Stimulated activated effector memory CD8-positive, alpha-beta T cell treated with anti-CD3 and anti-CD28 coated beads, Interleukin-12 subunit alpha, Interleukin-12 subunit beta, amount 100 ng/mL, for 72 hours (primary cell): ENCODE measurements around the gene RASA3.
"Not testable (repeated sequence)": the region's sequence is repeated elsewhere in the genome, so short reads cannot be mapped to it uniquely, and the experiment has no call there.

Experiments
- ATAC-seq: fragments of 150-1000 bp; cut with Tn5 transposase; 2 replicates; pipeline ENCODE4 v1.10.0; 2021
- DNase-seq, 2 donors: peaks; one replicate each; pipeline ENCODE4 v3.0.0; 2021 to 2022; ENCODE audit warnings: low spot score in 2 of 2
- H3K27ac Mint-ChIP-seq: one replicate; pipeline ENCODE4 v1.8.0; 2022; ENCODE audit warnings: mild to moderate bottlenecking, mixed read lengths
- H3K36me3 Mint-ChIP-seq: one replicate; pipeline ENCODE4 v1.8.0; 2022; ENCODE audit warnings: mild to moderate bottlenecking, mixed read lengths
- H3K4me1 Mint-ChIP-seq: one replicate; pipeline ENCODE4 v1.8.0; 2022; ENCODE audit warnings: mixed read lengths
- H3K4me3 Mint-ChIP-seq: one replicate; pipeline ENCODE4 v1.8.0; 2022; ENCODE audit warnings: mild to moderate bottlenecking, mixed read lengths
- H3K9me3 Mint-ChIP-seq: one replicate; pipeline ENCODE4 v1.8.0; 2022; ENCODE audit warnings: mixed read lengths

Gene RASA3

GRCh38 chr13:114149774-114150740 lies 17.6 kb upstream of the RASA3 start:
- H3K27ac Mint-ChIP-seq, result peak overlapping the region; percentile 91
- peaks cover 10% of the 10 kb centered on the region for H3K36me3 Mint-ChIP-seq
- peaks cover 5% of the 10 kb centered on the region for H3K9me3 Mint-ChIP-seq
- ATAC-seq (no peak), DNase-seq (no peak)
- peaks cover 84% of the 10 kb centered on the region for H3K4me1 Mint-ChIP-seq
- peak overlapping the region; percentile 59 for H3K4me3 Mint-ChIP-seq

- H3K9me3 Mint-ChIP-seq, DNase-seq, ATAC-seq: not testable (repeated sequence)
- Mint-ChIP-seq H3K36me3 (peaks cover 10% of the 10 kb centered on the region), H3K4me1 (peaks cover 81% of the 10 kb centered on the region), H3K27ac (peak overlapping the region; percentile 91), H3K4me3 (peak overlapping the region; percentile 59)
Observed at GRCh38 chr13:114148886-114149285, 16.5 kb upstream of the RASA3 start.

GRCh38 chr13:114148521-114148855 lies 16.1 kb upstream of the RASA3 start:
- H3K36me3 Mint-ChIP-seq, result peaks cover 10% of the 10 kb centered on the region
- ATAC-seq (peak; percentile 96), DNase-seq (peak; percentile 70 to 88)
- peaks cover 77% of the 10 kb centered on the region for H3K4me1 Mint-ChIP-seq
- H3K9me3 Mint-ChIP-seq, result peaks cover 2% of the 10 kb centered on the region
- peak overlapping the region; percentile 59 for H3K4me3 Mint-ChIP-seq
- peak overlapping the region; percentile 91 for H3K27ac Mint-ChIP-seq

- Mint-ChIP-seq H3K27ac (peak overlapping the region; percentile 91), H3K4me3 (peak overlapping the region; percentile 59), H3K9me3 (no peaks in the 10 kb centered on the region), H3K4me1 (peaks cover 73% of the 10 kb centered on the region), H3K36me3 (peaks cover 10% of the 10 kb centered on the region)
- DNase-seq (no peak), ATAC-seq (peak; percentile 29)
Observed at GRCh38 chr13:114147803-114148520, 15.5 kb upstream of the RASA3 start.

- Mint-ChIP-seq H3K4me3 (peak overlapping the region; percentile 13), H3K4me1 (peaks cover 63% of the 10 kb centered on the region)
Observed at GRCh38 chr13:114146629-114147028, 14.2 kb upstream of the RASA3 start.

GRCh38 chr13:114146173-114146572 lies 13.8 kb upstream of the RASA3 start:
- peak overlapping the region; percentile 13 for H3K4me3 Mint-ChIP-seq
- ATAC-seq (no peak), DNase-seq (no peak)
- peak overlapping the region; percentile 76 for H3K27ac Mint-ChIP-seq
- no peaks in the 10 kb centered on the region for H3K9me3 Mint-ChIP-seq
- peaks cover 58% of the 10 kb centered on the region for H3K4me1 Mint-ChIP-seq
- H3K36me3 Mint-ChIP-seq, result peaks cover 10% of the 10 kb centered on the region

More at GRCh38 chr13:114146629-114147028, 14.2 kb upstream of the RASA3 start:
- Mint-ChIP-seq H3K9me3 (no peaks in the 10 kb centered on the region), H3K27ac (peak overlapping the region; percentile 76), H3K36me3 (peaks cover 10% of the 10 kb centered on the region)
- ATAC-seq (no peak), DNase-seq (no peak)

- Mint-ChIP-seq H3K4me1 (peaks cover 54% of the 10 kb centered on the region), H3K4me3 (peak overlapping the region; percentile 18), H3K27ac (peak overlapping the region; percentile 82), H3K36me3 (peaks cover 10% of the 10 kb centered on the region), H3K9me3 (no peaks in the 10 kb centered on the region)
- ATAC-seq, result no peak
- no peak for DNase-seq
Observed at GRCh38 chr13:114145722-114146121, 13.3 kb upstream of the RASA3 start.

- no peaks in the 10 kb centered on the region for H3K9me3 Mint-ChIP-seq
- ATAC-seq (no peak), DNase-seq (no peak)
- H3K4me1 Mint-ChIP-seq, result peaks cover 54% of the 10 kb centered on the region
- peak overlapping the region; percentile 18 for H3K4me3 Mint-ChIP-seq
- peaks cover 10% of the 10 kb centered on the region for H3K36me3 Mint-ChIP-seq
- peak overlapping the region; percentile 82 for H3K27ac Mint-ChIP-seq
Observed at GRCh38 chr13:114145256-114145655, 12.8 kb upstream of the RASA3 start.

GRCh38 chr13:114144606-114145244 lies 12.3 kb upstream of the RASA3 start:
- Mint-ChIP-seq H3K4me1 (peaks cover 49% of the 10 kb centered on the region), H3K9me3 (no peaks in the 10 kb centered on the region), H3K36me3 (peaks cover 10% of the 10 kb centered on the region), H3K4me3 (peak overlapping the region; percentile 18), H3K27ac (peak overlapping the region; percentile 82)
- DNase-seq (no peak), ATAC-seq (no peak)

GRCh38 chr13:114143806-114144605 lies 11.6 kb upstream of the RASA3 start:
- peaks cover 10% of the 10 kb centered on the region for H3K36me3 Mint-ChIP-seq
- no peaks in the 10 kb centered on the region for H3K9me3 Mint-ChIP-seq
- ATAC-seq (peak; percentile 43), DNase-seq (peak in 1 of 2 donors; percentile 46)
- H3K4me3 Mint-ChIP-seq, result no peak overlapping the region
- H3K27ac Mint-ChIP-seq, result no peak overlapping the region
- peaks cover 42% of the 10 kb centered on the region for H3K4me1 Mint-ChIP-seq

- ATAC-seq, result peak; percentile 83
- peak; percentile 55 to 82 for DNase-seq
- H3K9me3 Mint-ChIP-seq, result no peaks in the 10 kb centered on the region
- peaks cover 30% of the 10 kb centered on the region for H3K4me1 Mint-ChIP-seq
- H3K27ac Mint-ChIP-seq, result no peak overlapping the region
- H3K4me3 Mint-ChIP-seq, result no peak overlapping the region
- peaks cover under 1% of the 10 kb centered on the region for H3K36me3 Mint-ChIP-seq
Observed at GRCh38 chr13:114142640-114143490, 10.4 kb upstream of the RASA3 start.

- no peak for DNase-seq
- H3K4me3 Mint-ChIP-seq, result no peak overlapping the region
- ATAC-seq, result peak; percentile 2
- H3K9me3 Mint-ChIP-seq, result no peaks in the 10 kb centered on the region
- H3K36me3 Mint-ChIP-seq, result no peaks in the 10 kb centered on the region
- peaks cover 28% of the 10 kb centered on the region for H3K4me1 Mint-ChIP-seq
- no peak overlapping the region for H3K27ac Mint-ChIP-seq
Observed at GRCh38 chr13:114142137-114142550, 9.7 kb upstream of the RASA3 start.

GRCh38 chr13:114141261-114141996 lies 9.0 kb upstream of the RASA3 start:
- DNase-seq, result no peak
- Mint-ChIP-seq H3K4me1 (peaks cover 20% of the 10 kb centered on the region), H3K9me3 (no peaks in the 10 kb centered on the region), H3K27ac (no peak overlapping the region), H3K4me3 (no peak overlapping the region), H3K36me3 (no peaks in the 10 kb centered on the region)
- ATAC-seq, result no peak
